ENCODE data around the gene PODXL2.

PODXL2 gene

DNA sequence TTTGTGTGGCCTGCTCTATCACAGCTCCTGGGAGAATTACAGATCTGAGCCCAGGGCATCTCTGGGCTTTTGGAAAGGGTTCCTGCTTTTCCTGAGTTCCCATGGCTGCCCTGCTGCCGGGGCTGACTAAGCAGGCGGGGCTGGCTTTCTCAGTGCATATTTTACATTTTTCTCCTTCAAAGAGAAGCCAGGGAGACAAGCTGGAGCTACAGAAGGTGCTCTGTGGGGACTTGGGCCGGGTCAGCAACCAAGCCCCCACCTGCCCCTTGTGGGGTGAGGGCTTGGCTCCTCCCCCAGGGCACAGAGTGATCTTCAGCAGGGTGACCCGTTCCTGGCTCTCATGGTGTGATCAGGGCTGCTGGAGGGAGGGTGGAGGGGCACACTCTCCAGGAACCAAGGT lies 61.1 kb downstream of the PODXL2 start:
- Histone ChIP-seq H3K4me3 (replicated peaks; ENCODE audit: insufficient read depth, low read length) (no peak overlapping the region), H3K27ac (replicated peaks) (no peak overlapping the region), H3K27me3 (ENCODE audit: insufficient read depth, poor library complexity, severe bottlenecking) (no peaks in the 10 kb centered on the region)
- TF ChIP-seq SPI1 (IDR thresholded peaks at IDR 0.05; ENCODE audit: borderline replicate concordance, low read depth), result no peak
- DNase-seq (ENCODE audit: low read depth in 1 of 2, low spot score in 1 of 2), result no peak

DNA sequence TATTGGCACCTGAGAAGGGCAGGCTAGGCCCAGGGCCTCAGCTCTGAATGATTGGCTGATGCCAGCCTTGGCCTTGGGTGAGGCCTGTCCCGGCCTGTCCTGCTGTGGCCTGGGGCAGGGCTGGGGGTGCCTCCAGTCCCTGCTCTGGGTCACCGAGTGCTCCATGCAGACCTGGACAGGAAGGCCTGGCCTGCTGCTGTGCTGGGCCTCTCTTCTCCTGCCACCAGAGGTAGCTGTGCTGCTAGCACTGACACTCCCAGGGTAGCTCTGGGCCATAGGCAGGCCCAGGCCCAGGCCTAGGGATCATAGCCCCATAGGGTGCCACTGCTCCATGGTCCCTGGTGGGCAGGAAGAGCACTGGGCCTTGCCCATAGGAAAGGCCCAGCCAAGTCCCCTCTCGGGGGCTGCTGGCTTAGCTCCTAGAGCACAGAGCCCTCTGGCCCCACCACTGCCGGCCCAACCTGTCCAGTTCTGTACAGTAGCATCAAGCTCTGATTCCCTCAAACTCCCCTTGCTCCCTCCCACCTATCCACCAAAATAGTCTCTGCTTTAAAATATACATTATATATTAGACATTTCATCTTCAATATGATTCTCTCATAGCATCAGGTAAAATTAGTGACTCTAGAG lies 62.0 kb downstream of the PODXL2 start:
- no peaks in the 10 kb centered on the region for H3K27me3 ChIP-seq (ENCODE audit: insufficient read depth, poor library complexity, severe bottlenecking)
- DNase-seq (ENCODE audit: low read depth in 1 of 2, low spot score in 1 of 2), result peak in 1 of 2 experiments; percentile 45
- H3K4me3 ChIP-seq (replicated peaks; ENCODE audit: insufficient read depth, low read length), result no peak overlapping the region
- H3K27ac ChIP-seq (replicated peaks), result no peak overlapping the region
- TF ChIP-seq GABPA (IDR thresholded peaks at IDR 0.05; ENCODE audit: low read depth) (no peak), SPI1 (IDR thresholded peaks at IDR 0.05; ENCODE audit: borderline replicate concordance, low read depth) (no peak), POLR2AphosphoS5 (IDR thresholded peaks at IDR 0.05; ENCODE audit: low read depth) (no peak)
- TF ChIP-seq, protein P1, sequence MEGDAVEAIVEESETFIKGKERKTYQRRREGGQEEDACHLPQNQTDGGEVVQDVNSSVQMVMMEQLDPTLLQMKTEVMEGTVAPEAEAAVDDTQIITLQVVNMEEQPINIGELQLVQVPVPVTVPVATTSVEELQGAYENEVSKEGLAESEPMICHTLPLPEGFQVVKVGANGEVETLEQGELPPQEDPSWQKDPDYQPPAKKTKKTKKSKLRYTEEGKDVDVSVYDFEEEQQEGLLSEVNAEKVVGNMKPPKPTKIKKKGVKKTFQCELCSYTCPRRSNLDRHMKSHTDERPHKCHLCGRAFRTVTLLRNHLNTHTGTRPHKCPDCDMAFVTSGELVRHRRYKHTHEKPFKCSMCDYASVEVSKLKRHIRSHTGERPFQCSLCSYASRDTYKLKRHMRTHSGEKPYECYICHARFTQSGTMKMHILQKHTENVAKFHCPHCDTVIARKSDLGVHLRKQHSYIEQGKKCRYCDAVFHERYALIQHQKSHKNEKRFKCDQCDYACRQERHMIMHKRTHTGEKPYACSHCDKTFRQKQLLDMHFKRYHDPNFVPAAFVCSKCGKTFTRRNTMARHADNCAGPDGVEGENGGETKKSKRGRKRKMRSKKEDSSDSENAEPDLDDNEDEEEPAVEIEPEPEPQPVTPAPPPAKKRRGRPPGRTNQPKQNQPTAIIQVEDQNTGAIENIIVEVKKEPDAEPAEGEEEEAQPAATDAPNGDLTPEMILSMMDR (IDR thresholded peaks at IDR 0.05; ENCODE audit: insufficient read depth, low read length), result peak; percentile 50
- TF ChIP-seq, protein P2, sequence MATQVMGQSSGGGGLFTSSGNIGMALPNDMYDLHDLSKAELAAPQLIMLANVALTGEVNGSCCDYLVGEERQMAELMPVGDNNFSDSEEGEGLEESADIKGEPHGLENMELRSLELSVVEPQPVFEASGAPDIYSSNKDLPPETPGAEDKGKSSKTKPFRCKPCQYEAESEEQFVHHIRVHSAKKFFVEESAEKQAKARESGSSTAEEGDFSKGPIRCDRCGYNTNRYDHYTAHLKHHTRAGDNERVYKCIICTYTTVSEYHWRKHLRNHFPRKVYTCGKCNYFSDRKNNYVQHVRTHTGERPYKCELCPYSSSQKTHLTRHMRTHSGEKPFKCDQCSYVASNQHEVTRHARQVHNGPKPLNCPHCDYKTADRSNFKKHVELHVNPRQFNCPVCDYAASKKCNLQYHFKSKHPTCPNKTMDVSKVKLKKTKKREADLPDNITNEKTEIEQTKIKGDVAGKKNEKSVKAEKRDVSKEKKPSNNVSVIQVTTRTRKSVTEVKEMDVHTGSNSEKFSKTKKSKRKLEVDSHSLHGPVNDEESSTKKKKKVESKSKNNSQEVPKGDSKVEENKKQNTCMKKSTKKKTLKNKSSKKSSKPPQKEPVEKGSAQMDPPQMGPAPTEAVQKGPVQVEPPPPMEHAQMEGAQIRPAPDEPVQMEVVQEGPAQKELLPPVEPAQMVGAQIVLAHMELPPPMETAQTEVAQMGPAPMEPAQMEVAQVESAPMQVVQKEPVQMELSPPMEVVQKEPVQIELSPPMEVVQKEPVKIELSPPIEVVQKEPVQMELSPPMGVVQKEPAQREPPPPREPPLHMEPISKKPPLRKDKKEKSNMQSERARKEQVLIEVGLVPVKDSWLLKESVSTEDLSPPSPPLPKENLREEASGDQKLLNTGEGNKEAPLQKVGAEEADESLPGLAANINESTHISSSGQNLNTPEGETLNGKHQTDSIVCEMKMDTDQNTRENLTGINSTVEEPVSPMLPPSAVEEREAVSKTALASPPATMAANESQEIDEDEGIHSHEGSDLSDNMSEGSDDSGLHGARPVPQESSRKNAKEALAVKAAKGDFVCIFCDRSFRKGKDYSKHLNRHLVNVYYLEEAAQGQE (IDR thresholded peaks at IDR 0.05; ENCODE audit: insufficient replicate concordance, low read depth), result no peak

DNA sequence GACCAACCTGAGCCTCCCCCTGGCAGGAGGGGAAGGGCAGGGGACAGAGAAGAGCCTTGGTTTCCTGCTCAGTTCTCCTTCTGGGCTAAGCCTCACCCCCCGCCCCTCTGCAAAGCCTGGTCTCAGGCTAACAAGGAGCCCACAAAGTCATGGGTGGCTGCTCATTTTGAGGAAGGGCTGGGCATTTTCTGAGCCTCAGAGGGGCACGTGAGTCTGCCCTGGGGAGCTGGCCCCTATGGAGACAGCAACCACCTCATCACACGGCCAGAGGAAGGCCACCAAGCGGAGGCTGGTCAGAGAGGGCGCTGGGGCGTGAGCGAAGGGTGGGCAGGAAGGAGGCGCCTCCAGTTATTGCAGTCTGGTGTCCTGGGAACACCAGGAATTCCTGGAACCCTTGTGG lies 62.5 kb downstream of the PODXL2 start:
- no peak overlapping the region for H3K27ac ChIP-seq (replicated peaks)
- no peaks in the 10 kb centered on the region for H3K27me3 ChIP-seq (ENCODE audit: insufficient read depth, poor library complexity, severe bottlenecking)
- H3K4me3 ChIP-seq (replicated peaks; ENCODE audit: insufficient read depth, low read length), result no peak overlapping the region
- TF ChIP-seq, protein P2 (IDR thresholded peaks at IDR 0.05; ENCODE audit: insufficient replicate concordance, low read depth), result no peak
- TF ChIP-seq SPI1 (IDR thresholded peaks at IDR 0.05; ENCODE audit: borderline replicate concordance, low read depth) (no peak), POLR2AphosphoS5 (IDR thresholded peaks at IDR 0.05; ENCODE audit: low read depth) (no peak), GABPA (IDR thresholded peaks at IDR 0.05; ENCODE audit: low read depth) (no peak)
- TF ChIP-seq, protein P1 (IDR thresholded peaks at IDR 0.05; ENCODE audit: insufficient read depth, low read length), result no peak
- no peak for DNase-seq (ENCODE audit: low read depth in 1 of 2, low spot score in 1 of 2)

DNA sequence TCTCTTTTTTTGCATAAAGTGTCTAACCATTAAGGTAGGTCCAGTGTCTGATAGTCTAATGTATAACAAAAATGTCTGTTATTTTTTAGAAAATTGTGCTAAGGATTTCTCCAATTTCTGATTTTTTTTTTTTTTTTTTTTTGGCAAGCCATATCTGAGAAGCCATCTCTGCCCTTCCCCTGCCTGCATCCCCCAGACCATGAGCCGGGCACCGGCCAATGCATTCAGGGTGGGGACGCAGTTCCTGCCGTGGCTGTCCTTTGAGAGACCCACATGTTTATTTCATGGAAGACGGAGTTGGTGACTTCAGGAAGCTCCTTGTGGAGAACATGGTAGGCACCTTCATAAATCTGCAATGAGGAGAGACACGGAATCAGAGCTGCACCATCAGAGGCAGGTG lies 63.0 kb downstream of the PODXL2 start:
- Histone ChIP-seq H3K27ac (replicated peaks) (no peak overlapping the region), H3K27me3 (ENCODE audit: insufficient read depth, poor library complexity, severe bottlenecking) (no peaks in the 10 kb centered on the region), H3K4me3 (replicated peaks; ENCODE audit: insufficient read depth, low read length) (no peak overlapping the region)
- TF ChIP-seq SPI1 (IDR thresholded peaks at IDR 0.05; ENCODE audit: borderline replicate concordance, low read depth) (no peak), GABPA (IDR thresholded peaks at IDR 0.05; ENCODE audit: low read depth) (no peak), POLR2AphosphoS5 (IDR thresholded peaks at IDR 0.05; ENCODE audit: low read depth) (no peak)
- TF ChIP-seq, protein P2 (IDR thresholded peaks at IDR 0.05; ENCODE audit: insufficient replicate concordance, low read depth), result no peak
- TF ChIP-seq, protein P1 (IDR thresholded peaks at IDR 0.05; ENCODE audit: insufficient read depth, low read length), result no peak
- no peak for DNase-seq (ENCODE audit: low read depth in 1 of 2, low spot score in 1 of 2)

Data from HL-60 (cell line).